Measurements from ENCODE around the gene PHF1.

The PHF1 gene

GRCh38 chr6:33438978-33439594 lies 28.3 kb downstream of the PHF1 start:
- no peak for DNase-seq (ENCODE audit: low read depth)
- no peak overlapping the region for H3K4me3 ChIP-seq (ENCODE audit: low read depth, low read length)
- no peak for TF ChIP-seq CTCF (IDR thresholded peaks at IDR 0.05; ENCODE audit: control insufficient read depth, extremely low read depth, insufficient read depth)

GRCh38 chr6:33439956-33440648 lies 29.3 kb downstream of the PHF1 start:
- no peak for DNase-seq (ENCODE audit: low read depth)
- TF ChIP-seq CTCF (IDR thresholded peaks at IDR 0.05; ENCODE audit: control insufficient read depth, extremely low read depth, insufficient read depth), result no peak
- H3K4me3 ChIP-seq (ENCODE audit: low read depth, low read length), result no peak overlapping the region

- no peak overlapping the region for H3K4me3 ChIP-seq (ENCODE audit: low read depth, low read length)
- no peak for TF ChIP-seq CTCF (IDR thresholded peaks at IDR 0.05; ENCODE audit: control insufficient read depth, extremely low read depth, insufficient read depth)
- DNase-seq (ENCODE audit: low read depth), result no peak
Measured at GRCh38 chr6:33440649-33441309, 30.0 kb downstream of the PHF1 start.

GRCh38 chr6:33441457-33441856 lies 30.6 kb downstream of the PHF1 start:
- TF ChIP-seq CTCF (IDR thresholded peaks at IDR 0.05; ENCODE audit: control insufficient read depth, extremely low read depth, insufficient read depth), result no peak
- DNase-seq (ENCODE audit: low read depth), result no peak
- H3K4me3 ChIP-seq (ENCODE audit: low read depth, low read length), result no peak overlapping the region

- TF ChIP-seq CTCF (IDR thresholded peaks at IDR 0.05; ENCODE audit: control insufficient read depth, extremely low read depth, insufficient read depth), result no peak
- no peak overlapping the region for H3K4me3 ChIP-seq (ENCODE audit: low read depth, low read length)
- DNase-seq (ENCODE audit: low read depth), result no peak
Measured at GRCh38 chr6:33442283-33442682, 31.5 kb downstream of the PHF1 start.

- H3K4me3 ChIP-seq (ENCODE audit: low read depth, low read length), result no peak overlapping the region
- TF ChIP-seq CTCF (IDR thresholded peaks at IDR 0.05; ENCODE audit: control insufficient read depth, extremely low read depth, insufficient read depth), result no peak
- DNase-seq (ENCODE audit: low read depth), result no peak
Measured at GRCh38 chr6:33443025-33443424, 32.2 kb downstream of the PHF1 start.

Data from LNCaP clone FGC (cell line).